Panc1 (cell line): ENCODE results near the gene EIF2B2. TPM values are rescaled to one million over a fixed set of nuclear protein-coding genes. Genes with fewer than 3 reads are reported as not detected.

ENCODE experiments used
- ATAC-seq: fragments of 200-7000 bp; cut with Tn5 transposase; 2 replicates; pipeline ENCODE4 v1.9.1; 2020; ENCODE audit warnings: mild to moderate bottlenecking, moderate library complexity
- BruUV-seq: library from RNA; stranded (reverse); fragments of 400-500 nt; replicated peaks from 2 replicates; lab custom pipeline; 2021; lab: Mats Ljungman, UMichigan
- CTCF ChIA-PET: fragments of 300-600 bp; sonication (Branson Sonifier 250); formaldehyde crosslinking; loops from one replicate; lab custom pipeline; 2022; ENCODE audit warnings: antibody characterized with exemption; lab: Charles Lee
- POLR2A ChIA-PET: fragments of 300-600 bp; sonication (Branson Sonifier 250); formaldehyde crosslinking; loops from one replicate; lab custom pipeline; 2022; ENCODE audit warnings: antibody characterized with exemption; lab: Charles Lee
- DNase-seq: peaks from one replicate; pipeline ENCODE4 v3.0.0-alpha.2; 2010; ENCODE audit warnings: low read depth, low spot score
- H3K27ac ChIP-seq: 2 replicates; pipeline ENCODE4 v1.5.1; 2011; ENCODE audit warnings: mild to moderate bottlenecking, low read length, inconsistent platforms
- H3K27me3 ChIP-seq: fragments of 200-500 bp; sonication (Bioruptor generic); 2 replicates; pipeline ENCODE4 v1.6.0; 2014; ENCODE audit warnings: low read length, inconsistent platforms; ENCODE audit not compliant: control insufficient read depth, insufficient read depth
- H3K36me3 ChIP-seq: fragments of 200-500 bp; sonication (Bioruptor generic); 2 replicates; pipeline ENCODE4 v1.5.1; 2014; ENCODE audit warnings: inconsistent platforms, mild to moderate bottlenecking, low read length, moderate library complexity; ENCODE audit not compliant: control insufficient read depth, insufficient read depth
- H3K4me1 ChIP-seq: 2 replicates; pipeline ENCODE4 v1.5.1; 2011; ENCODE audit warnings: inconsistent platforms, mild to moderate bottlenecking, low read length, moderate library complexity; ENCODE audit not compliant: control insufficient read depth, insufficient read depth
- H3K4me3 ChIP-seq, 2 experiments: 2 replicates each; pipeline ENCODE4 v1.5.1; 2011 to 2012; ENCODE audit warnings: low read depth in 2 of 2, low read length in 2 of 2, mild to moderate bottlenecking in 2 of 2, inconsistent platforms in 1 of 2, moderate library complexity in 1 of 2
- H3K9me3 ChIP-seq: fragments of 200-500 bp; sonication (Bioruptor generic); 2 replicates; pipeline ENCODE4 v1.5.1; 2014; ENCODE audit warnings: low read depth, mild to moderate bottlenecking, inconsistent platforms, low read length, moderate library complexity; ENCODE audit not compliant: control insufficient read depth, insufficient read depth
- POLR2AphosphoS5 ChIP-seq: IDR thresholded peaks from 2 replicates; pipeline ENCODE4 v1.6.1; 2012; ENCODE audit warnings: mild to moderate bottlenecking, low read depth, low read length, moderate library complexity
- REST ChIP-seq, 2 experiments: IDR thresholded peaks; 2 replicates each; pipeline ENCODE4 v1.6.1; 2011 to 2012; ENCODE audit warnings: low read depth in 2 of 2, control low read depth in 1 of 2, low read length in 1 of 2, mild to moderate bottlenecking in 1 of 2, moderate library complexity in 1 of 2; ENCODE audit not compliant: insufficient read depth in 1 of 2
- SIN3A ChIP-seq: IDR thresholded peaks from 2 replicates; pipeline ENCODE4 v1.6.1; 2012; ENCODE audit warnings: low read depth, mild to moderate bottlenecking, low read length, moderate library complexity, borderline replicate concordance; ENCODE audit not compliant: insufficient read depth
- TCF7L2 ChIP-seq: IDR thresholded peaks from 2 replicates; pipeline ENCODE4 v1.6.1; 2011; ENCODE audit warnings: mild to moderate bottlenecking, low read depth, low read length, inconsistent platforms
- in situ Hi-C: cut with HindIII; loops from 2 replicates; pipeline ENCODE4 v1.10.0; 2016; ENCODE audit warnings: low sequenced_read_pairs, low pct_unique_long_range_greater_than_20kb
- intact Hi-C: fragments of 100-400 bp; cut with micrococcal nuclease; formaldehyde crosslinking; loops from one replicate; pipeline ENCODE4 v1.10.0; 2022; ENCODE audit not compliant: unreplicated experiment
- total RNA-seq: library from RNA; stranded (reverse); gene quantifications from one replicate; pipeline ENCODE4 v1.2.1, GENCODE V29; 2021; ENCODE audit not compliant: unreplicated experiment
- TF ChIP-seq, protein P1 (sequence below): fragments of 450-650 bp; IDR thresholded peaks from 2 replicates; pipeline ENCODE4 v1.5.1; 2017; ENCODE audit warnings: mild to moderate bottlenecking

Gene EIF2B2
- total RNA-seq, 1 experiment from 2014 or later = 37.5 TPM

- no peaks in the 10 kb centered on the region for H3K9me3 ChIP-seq
- H3K27ac ChIP-seq = no peak overlapping the region
- H3K27me3 ChIP-seq = no peaks in the 10 kb centered on the region
- ATAC-seq (no peak), DNase-seq (no peak)
- ChIA-PET POLR2A (no interaction called here), CTCF (no interaction called here)
- in situ Hi-C loops = no loop called here
- no TSS peak for BruUV-seq
- TF ChIP-seq, protein P1, sequence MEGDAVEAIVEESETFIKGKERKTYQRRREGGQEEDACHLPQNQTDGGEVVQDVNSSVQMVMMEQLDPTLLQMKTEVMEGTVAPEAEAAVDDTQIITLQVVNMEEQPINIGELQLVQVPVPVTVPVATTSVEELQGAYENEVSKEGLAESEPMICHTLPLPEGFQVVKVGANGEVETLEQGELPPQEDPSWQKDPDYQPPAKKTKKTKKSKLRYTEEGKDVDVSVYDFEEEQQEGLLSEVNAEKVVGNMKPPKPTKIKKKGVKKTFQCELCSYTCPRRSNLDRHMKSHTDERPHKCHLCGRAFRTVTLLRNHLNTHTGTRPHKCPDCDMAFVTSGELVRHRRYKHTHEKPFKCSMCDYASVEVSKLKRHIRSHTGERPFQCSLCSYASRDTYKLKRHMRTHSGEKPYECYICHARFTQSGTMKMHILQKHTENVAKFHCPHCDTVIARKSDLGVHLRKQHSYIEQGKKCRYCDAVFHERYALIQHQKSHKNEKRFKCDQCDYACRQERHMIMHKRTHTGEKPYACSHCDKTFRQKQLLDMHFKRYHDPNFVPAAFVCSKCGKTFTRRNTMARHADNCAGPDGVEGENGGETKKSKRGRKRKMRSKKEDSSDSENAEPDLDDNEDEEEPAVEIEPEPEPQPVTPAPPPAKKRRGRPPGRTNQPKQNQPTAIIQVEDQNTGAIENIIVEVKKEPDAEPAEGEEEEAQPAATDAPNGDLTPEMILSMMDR = no peak
- no peak for TF ChIP-seq REST (IDR thresholded peaks at IDR 0.05; ENCODE audit: insufficient read depth in 1 of 2, low read depth in 2 of 2, low read length in 1 of 2)
- no peak for TF ChIP-seq SIN3A
- no peak for TF ChIP-seq TCF7L2
- no peak for TF ChIP-seq POLR2AphosphoS5
- no peaks in the 10 kb centered on the region for H3K36me3 ChIP-seq
- intact Hi-C loops = no loop called here
- H3K4me1 ChIP-seq = no peaks in the 10 kb centered on the region
- no peak overlapping the region for H3K4me3 ChIP-seq
These were observed 41.3 kb upstream of the EIF2B2 start for GRCh38 chr14:74961238-74961911.

GRCh38 chr14:74962046-74962445 is 40.7 kb upstream of the EIF2B2 start:
- TF ChIP-seq TCF7L2 (no peak), POLR2AphosphoS5 (no peak), SIN3A (no peak), REST (IDR thresholded peaks at IDR 0.05; ENCODE audit: insufficient read depth in 1 of 2, low read depth in 2 of 2, low read length in 1 of 2) (no peak)
- TF ChIP-seq, protein P1 = no peak
- Histone ChIP-seq H3K27me3 (no peaks in the 10 kb centered on the region), H3K4me3 (no peak overlapping the region), H3K27ac (no peak overlapping the region), H3K36me3 (no peaks in the 10 kb centered on the region), H3K9me3 (no peaks in the 10 kb centered on the region), H3K4me1 (no peaks in the 10 kb centered on the region)
- ChIA-PET CTCF (no interaction called here), POLR2A (no interaction called here)
- DNase-seq (no peak), ATAC-seq (no peak)
- in situ Hi-C loops = no loop called here
- intact Hi-C loops = no loop called here
- no TSS peak for BruUV-seq
